Astrocyte of the cerebellum (primary cell): Measurements from ENCODE around the gene SH3TC1.
A peak's percentile ranks its signal among the peaks of the same experiment; 100 is the strongest.

Experiments
- DNase-seq: peaks from one replicate; pipeline ENCODE4 v3.0.0-alpha.2; 2011; ENCODE audit warnings: low read depth
- H3K4me3 ChIP-seq: 2 replicates; pipeline ENCODE4 v1.5.1; 2011; ENCODE audit warnings: mild to moderate bottlenecking, low read depth, low read length, moderate library complexity
- CTCF ChIP-seq: IDR thresholded peaks from 2 replicates; pipeline ENCODE4 v1.5.1; 2012; ENCODE audit warnings: low read length, low read depth, moderate library complexity, mild to moderate bottlenecking; ENCODE audit errors: missing control alignments
- in situ Hi-C: cut with HindIII; loops from 2 replicates; pipeline ENCODE4 v1.10.0; 2017; ENCODE audit warnings: low sequenced_read_pairs

SH3TC1 gene

GRCh38 chr4:8264106-8264505 lies 65.0 kb downstream of the SH3TC1 start:
- in situ Hi-C loops: no loop called here
- no peak for DNase-seq
- TF ChIP-seq CTCF: no peak
- no peak overlapping the region for H3K4me3 ChIP-seq

GRCh38 chr4:8265171-8265929 lies 66.3 kb downstream of the SH3TC1 start:
- DNase-seq: no peak
- TF ChIP-seq CTCF: no peak
- in situ Hi-C loops: no loop called here
- no peak overlapping the region for H3K4me3 ChIP-seq

GRCh38 chr4:8266088-8266487 lies 67.0 kb downstream of the SH3TC1 start:
- DNase-seq: no peak
- no peak for TF ChIP-seq CTCF
- no peak overlapping the region for H3K4me3 ChIP-seq
- in situ Hi-C loops: no loop called here

GRCh38 chr4:8266508-8266907 lies 67.4 kb downstream of the SH3TC1 start:
- TF ChIP-seq CTCF: no peak
- DNase-seq: no peak
- in situ Hi-C loops: no loop called here
- no peak overlapping the region for H3K4me3 ChIP-seq

- in situ Hi-C loops: no loop called here
- H3K4me3 ChIP-seq: no peak overlapping the region
- TF ChIP-seq CTCF: peak; percentile 42
- DNase-seq: no peak
Observed at GRCh38 chr4:8267077-8267476, 68.0 kb downstream of the SH3TC1 start.

GRCh38 chr4:8268211-8268610 lies 69.1 kb downstream of the SH3TC1 start:
- TF ChIP-seq CTCF: no peak
- no peak overlapping the region for H3K4me3 ChIP-seq
- DNase-seq: no peak
- in situ Hi-C loops: no loop called here
